ENCODE measurements around the gene KIZ.

KIZ gene

GRCh38 chr20:21125849-21126580 is at the start of gene KIZ:
Gene KIZ (plus strand): TSS chr20:21126082. CDS start chr20:21126116, 34 bp downstream.
- DNase-seq (ENCODE audit: low spot score): peak; percentile 95

- no peak for DNase-seq (ENCODE audit: low spot score)
Observed at GRCh38 chr20:21077809-21078345, 48.0 kb upstream of the KIZ start.

- no peak for DNase-seq (ENCODE audit: low spot score)
Observed at GRCh38 chr20:21082584-21082983, 43.3 kb upstream of the KIZ start.

GRCh38 chr20:21083825-21084325 is 42.0 kb upstream of the KIZ start:
- DNase-seq (ENCODE audit: low spot score): no peak

- DNase-seq (ENCODE audit: low spot score): no peak
Observed at GRCh38 chr20:21087862-21088540, 37.9 kb upstream of the KIZ start.

GRCh38 chr20:21089391-21089790 is 36.5 kb upstream of the KIZ start:
- no peak for DNase-seq (ENCODE audit: low spot score)

- DNase-seq (ENCODE audit: low spot score): no peak
Observed at GRCh38 chr20:21090111-21090618, 35.7 kb upstream of the KIZ start.

- DNase-seq (ENCODE audit: low spot score): no peak
Observed at GRCh38 chr20:21090721-21091120, 35.2 kb upstream of the KIZ start.

- no peak for DNase-seq (ENCODE audit: low spot score)
Observed at GRCh38 chr20:21092806-21093205, 33.1 kb upstream of the KIZ start.

- no peak for DNase-seq (ENCODE audit: low spot score)
Observed at GRCh38 chr20:21096321-21097043, 29.4 kb upstream of the KIZ start.

- DNase-seq (ENCODE audit: low spot score): no peak
Observed at GRCh38 chr20:21099751-21100577, 25.9 kb upstream of the KIZ start.

GRCh38 chr20:21100578-21101452 is 25.1 kb upstream of the KIZ start:
- DNase-seq (ENCODE audit: low spot score): no peak

- no peak for DNase-seq (ENCODE audit: low spot score)
Observed at GRCh38 chr20:21101453-21101931, 24.4 kb upstream of the KIZ start.

GRCh38 chr20:21101932-21102575 is 23.8 kb upstream of the KIZ start:
- DNase-seq (ENCODE audit: low spot score): no peak

GRCh38 chr20:21102603-21103311 is 23.1 kb upstream of the KIZ start:
- DNase-seq (ENCODE audit: low spot score): no peak

GRCh38 chr20:21103582-21104465 is 22.1 kb upstream of the KIZ start:
- no peak for DNase-seq (ENCODE audit: low spot score)

GRCh38 chr20:21104466-21104761 is 21.5 kb upstream of the KIZ start:
- DNase-seq (ENCODE audit: low spot score): no peak

GRCh38 chr20:21104921-21105320 is 21.0 kb upstream of the KIZ start:
- no peak for DNase-seq (ENCODE audit: low spot score)

All from hematopoietic multipotent progenitor cell treated with erythropoietin and hydrocortisone succinate and interleukin-3 and kit ligand, for 17 days (in vitro differentiated cells).